K562 (cell line): Measurements from ENCODE around the gene CHCHD6. TPM values are rescaled to one million over a fixed set of nuclear protein-coding genes. Genes with fewer than 3 reads are reported as not detected.

Experiments used
- CBX5 ChIP-seq: IDR thresholded peaks from 2 replicates; pipeline ENCODE4 v1.6.1; 2014; ENCODE audit warnings: low read depth, borderline replicate concordance
- CHCHD3 ChIP-seq: fragments of 250-450 bp; sonication (Bioruptor Pico); IDR thresholded peaks from 2 replicates; pipeline ENCODE4 v2.1.2; 2022; ENCODE audit warnings: mild to moderate bottlenecking
- ILF3 ChIP-seq: fragments of 450-650 bp; IDR thresholded peaks from 2 replicates; pipeline ENCODE4 v1.6.1; 2018; ENCODE audit warnings: antibody characterized with exemption, mild to moderate bottlenecking, moderate library complexity, borderline replicate concordance
- KAT2B ChIP-seq: IDR thresholded peaks from one replicate; pipeline ENCODE4 v1.6.1; 2012; ENCODE audit warnings: low read depth, mild to moderate bottlenecking, control low read depth, inconsistent platforms, low read length, moderate library complexity
- MAX ChIP-seq: sonication (generic); formaldehyde crosslinking; IDR thresholded peaks from 2 replicates; pipeline ENCODE4 v1.9.0; 2022; ENCODE audit warnings: mild to moderate bottlenecking, missing genetic modification reagents
- MXI1 ChIP-seq: IDR thresholded peaks from 2 replicates; pipeline ENCODE4 v1.6.1; 2011; ENCODE audit warnings: low read depth, mild to moderate bottlenecking, improper control_type of control experiment, low read length
- MYC ChIP-seq, 2 experiments: fragments of 250-450 bp in 1 of 2; sonication (Bioruptor Pico) in 1 of 2; IDR thresholded peaks; 2 replicates each; pipeline versions ENCODE4 v1.5.1 to v1.6.1; 2012 to 2021; ENCODE audit warnings: low read depth in 2 of 2, borderline replicate concordance in 1 of 2, improper control_type of control experiment in 1 of 2, low read length in 1 of 2, mild to moderate bottlenecking in 1 of 2, moderate library complexity in 1 of 2
- RB1 ChIP-seq: fragments of 450-650 bp; IDR thresholded peaks from 2 replicates; pipeline ENCODE4 v1.6.1; 2017; ENCODE audit warnings: low read depth, mild to moderate bottlenecking
- RBFOX2 ChIP-seq: fragments of 200-400 bp; formaldehyde crosslinking; IDR thresholded peaks from 2 replicates; pipeline ENCODE4 v1.6.1; 2017; ENCODE audit warnings: low read depth, mild to moderate bottlenecking, low read length, moderate library complexity
- SIX5 ChIP-seq, 2 experiments: IDR thresholded peaks; 2 replicates each; pipeline ENCODE4 v1.6.1; 2011; ENCODE audit warnings: low read length in 2 of 2, borderline replicate concordance in 1 of 2, low read depth in 1 of 2, mild to moderate bottlenecking in 1 of 2, moderate library complexity in 1 of 2; ENCODE audit not compliant: insufficient read depth in 1 of 2
- SRSF7 ChIP-seq: fragments of 200-400 bp; formaldehyde crosslinking; optimal IDR thresholded peaks from 2 replicates; pipeline ENCODE3; 2017; ENCODE audit warnings: mild to moderate bottlenecking, low read depth, low read length
- TBL1XR1 ChIP-seq, 2 experiments: IDR thresholded peaks; 2 replicates each; pipeline ENCODE4 v1.6.1; 2012; ENCODE audit warnings: improper control_type of control experiment in 2 of 2, low read length in 2 of 2, mild to moderate bottlenecking in 1 of 2
- ZBTB7A ChIP-seq: IDR thresholded peaks from 2 replicates; pipeline ENCODE4 v1.6.1; 2011; ENCODE audit warnings: low read depth, mild to moderate bottlenecking, low read length, moderate library complexity, borderline replicate concordance; ENCODE audit not compliant: control insufficient read depth
- ZNF239 ChIP-seq: fragments of 250-450 bp; sonication (Bioruptor Pico); IDR thresholded peaks from 2 replicates; pipeline ENCODE4 v1.4.0; 2020; ENCODE audit warnings: mild to moderate bottlenecking
- ZNF75A ChIP-seq: fragments of 450-650 bp; formaldehyde crosslinking; IDR thresholded peaks from 2 replicates; pipeline ENCODE4 v1.4.0; 2020; ENCODE audit warnings: mild to moderate bottlenecking
- polyA plus RNA-seq, 8 experiments: library from polyadenylated mRNA; depleted of rRNA in 4 of 8; stranded (reverse) in 5 of 8; unstranded in 3 of 8; fragments of >200 nt; fragmentation: Nextera tagmentation in 2 of 8; fragmentation: Illumina TruSeq in 1 of 8; extraction: Ambion mirVana in 2 of 8; extraction: Trizol in 1 of 8; gene quantifications; 2 replicates each; pipeline versions ENCODE4 v1.2.1 to v1.2.3, GENCODE V29; 2011 to 2014; ENCODE audit warnings: inconsistent platforms in 1 of 8, missing spikeins in 1 of 8
- total RNA-seq, 7 experiments: library from RNA; depleted of rRNA in 6 of 7; stranded (reverse); fragments of >200 nt in 6 of 7; fragmentation: Illumina TruSeq in 2 of 7; extraction: Trizol in 2 of 7; gene quantifications; 2 replicates each; pipeline versions ENCODE4 v1.2.1 to v1.2.3, GENCODE V29; 2011 to 2021; ENCODE audit warnings: low replicate concordance in 1 of 7
- TF ChIP-seq, protein P1 (sequence below): sonication (generic); formaldehyde crosslinking; IDR thresholded peaks from 2 replicates; pipeline ENCODE4 v1.8.1; 2023; ENCODE audit warnings: missing genetic modification reagents, mild to moderate bottlenecking, borderline replicate concordance
- TF ChIP-seq, protein P2 (sequence below): sonication (generic); formaldehyde crosslinking; IDR thresholded peaks from 2 replicates; pipeline ENCODE4 v1.8.1; 2022; ENCODE audit warnings: missing genetic modification reagents
- TF ChIP-seq, protein P3 (sequence below): fragments of 450-650 bp; IDR thresholded peaks from 2 replicates; pipeline ENCODE4 v1.6.1; 2016; ENCODE audit warnings: low read depth, mild to moderate bottlenecking, moderate library complexity

CHCHD6 gene
- total and polyA plus RNA-seq, 9 of the 15 experiments (the other 6 are each of a cell fraction or from before 2014, with no cell fraction given), result 4.6 to 18.6 (median 10.9) TPM

DNA sequence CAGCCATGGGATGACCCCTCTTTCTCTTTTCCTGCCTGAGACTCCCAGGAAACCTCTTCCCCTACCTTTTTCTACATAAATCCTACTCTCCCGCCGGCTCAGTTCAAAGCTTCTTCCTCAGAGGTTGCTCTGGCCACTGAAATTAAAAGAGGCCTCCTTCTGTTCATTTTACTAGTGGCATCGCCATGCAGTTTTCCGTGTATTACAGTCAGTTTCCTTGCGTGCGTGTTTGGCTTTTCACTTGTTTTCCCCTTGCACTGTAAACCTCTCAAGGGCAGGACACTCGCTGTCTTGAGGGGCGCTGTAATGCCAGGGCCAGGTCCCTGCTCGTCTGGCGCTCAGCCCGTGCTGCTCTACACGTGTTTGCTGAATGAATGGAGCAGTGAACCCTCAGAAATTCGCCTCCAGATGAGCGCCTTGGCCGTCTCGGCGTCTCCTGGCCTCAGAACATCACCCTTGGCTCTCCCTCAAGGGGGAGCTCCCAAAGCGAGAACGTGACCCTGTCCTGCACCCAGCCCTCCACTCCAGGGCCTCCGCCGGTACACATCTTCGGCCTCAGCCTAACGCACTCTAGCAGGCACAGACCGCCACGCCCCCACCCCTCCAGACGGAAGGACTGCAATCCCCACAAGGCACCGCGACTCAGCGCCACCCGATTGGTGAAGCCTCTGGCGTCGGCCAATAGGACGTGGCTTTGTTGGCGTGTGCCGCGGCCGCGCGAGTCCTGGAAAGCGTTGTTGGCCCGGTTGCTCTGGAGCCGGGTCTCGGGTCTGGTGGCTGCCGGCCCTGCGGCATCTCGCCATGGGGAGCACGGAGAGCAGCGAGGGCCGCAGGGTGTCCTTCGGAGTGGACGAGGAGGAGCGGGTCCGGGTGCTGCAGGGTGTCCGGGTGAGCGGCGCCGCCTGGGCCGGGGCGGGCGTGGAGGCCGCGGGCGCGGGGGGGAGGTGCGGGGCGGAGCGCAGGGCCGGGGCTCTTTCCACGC is at the start of gene CHCHD6 (continued):
- TF ChIP-seq, protein P1, sequence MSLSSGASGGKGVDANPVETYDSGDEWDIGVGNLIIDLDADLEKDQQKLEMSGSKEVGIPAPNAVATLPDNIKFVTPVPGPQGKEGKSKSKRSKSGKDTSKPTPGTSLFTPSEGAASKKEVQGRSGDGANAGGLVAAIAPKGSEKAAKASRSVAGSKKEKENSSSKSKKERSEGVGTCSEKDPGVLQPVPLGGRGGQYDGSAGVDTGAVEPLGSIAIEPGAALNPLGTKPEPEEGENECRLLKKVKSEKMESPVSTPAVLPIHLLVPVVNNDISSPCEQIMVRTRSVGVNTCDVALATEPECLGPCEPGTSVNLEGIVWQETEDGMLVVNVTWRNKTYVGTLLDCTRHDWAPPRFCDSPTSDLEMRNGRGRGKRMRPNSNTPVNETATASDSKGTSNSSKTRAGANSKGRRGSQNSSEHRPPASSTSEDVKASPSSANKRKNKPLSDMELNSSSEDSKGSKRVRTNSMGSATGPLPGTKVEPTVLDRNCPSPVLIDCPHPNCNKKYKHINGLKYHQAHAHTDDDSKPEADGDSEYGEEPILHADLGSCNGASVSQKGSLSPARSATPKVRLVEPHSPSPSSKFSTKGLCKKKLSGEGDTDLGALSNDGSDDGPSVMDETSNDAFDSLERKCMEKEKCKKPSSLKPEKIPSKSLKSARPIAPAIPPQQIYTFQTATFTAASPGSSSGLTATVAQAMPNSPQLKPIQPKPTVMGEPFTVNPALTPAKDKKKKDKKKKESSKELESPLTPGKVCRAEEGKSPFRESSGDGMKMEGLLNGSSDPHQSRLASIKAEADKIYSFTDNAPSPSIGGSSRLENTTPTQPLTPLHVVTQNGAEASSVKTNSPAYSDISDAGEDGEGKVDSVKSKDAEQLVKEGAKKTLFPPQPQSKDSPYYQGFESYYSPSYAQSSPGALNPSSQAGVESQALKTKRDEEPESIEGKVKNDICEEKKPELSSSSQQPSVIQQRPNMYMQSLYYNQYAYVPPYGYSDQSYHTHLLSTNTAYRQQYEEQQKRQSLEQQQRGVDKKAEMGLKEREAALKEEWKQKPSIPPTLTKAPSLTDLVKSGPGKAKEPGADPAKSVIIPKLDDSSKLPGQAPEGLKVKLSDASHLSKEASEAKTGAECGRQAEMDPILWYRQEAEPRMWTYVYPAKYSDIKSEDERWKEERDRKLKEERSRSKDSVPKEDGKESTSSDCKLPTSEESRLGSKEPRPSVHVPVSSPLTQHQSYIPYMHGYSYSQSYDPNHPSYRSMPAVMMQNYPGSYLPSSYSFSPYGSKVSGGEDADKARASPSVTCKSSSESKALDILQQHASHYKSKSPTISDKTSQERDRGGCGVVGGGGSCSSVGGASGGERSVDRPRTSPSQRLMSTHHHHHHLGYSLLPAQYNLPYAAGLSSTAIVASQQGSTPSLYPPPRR, result no peak
- TF ChIP-seq SRSF7 (no peak), MXI1 (no peak), SIX5 (IDR thresholded peaks at IDR 0.05; ENCODE audit: borderline replicate concordance in 1 of 2, insufficient read depth in 1 of 2, low read depth in 1 of 2, low read length in 2 of 2) (peak; percentile 85 to 86), RBFOX2 (peak; percentile 54), ILF3 (no peak), CHCHD3 (CRISPR knock-in tag) (no peak), KAT2B (no peak), ZBTB7A (no peak), ZNF239 (CRISPR knock-in tag) (no peak), MYC (IDR thresholded peaks at IDR 0.05; ENCODE audit: low read depth, low read length) (peak; percentile 63; the same call in 1 of the 2 replicates), MYC (CRISPR knock-in tag; IDR thresholded peaks at IDR 0.05; ENCODE audit: borderline replicate concordance, low read depth) (no peak), RB1 (peak; percentile 53; the same call in 1 of the 2 replicates), ZNF75A (CRISPR knock-in tag) (no peak), TBL1XR1 (IDR thresholded peaks at IDR 0.05; ENCODE audit: low read length in 2 of 2) (no peak), CBX5 (no peak), MAX (CRISPR knock-in tag) (peak; percentile 48)
- TF ChIP-seq, protein P2, sequence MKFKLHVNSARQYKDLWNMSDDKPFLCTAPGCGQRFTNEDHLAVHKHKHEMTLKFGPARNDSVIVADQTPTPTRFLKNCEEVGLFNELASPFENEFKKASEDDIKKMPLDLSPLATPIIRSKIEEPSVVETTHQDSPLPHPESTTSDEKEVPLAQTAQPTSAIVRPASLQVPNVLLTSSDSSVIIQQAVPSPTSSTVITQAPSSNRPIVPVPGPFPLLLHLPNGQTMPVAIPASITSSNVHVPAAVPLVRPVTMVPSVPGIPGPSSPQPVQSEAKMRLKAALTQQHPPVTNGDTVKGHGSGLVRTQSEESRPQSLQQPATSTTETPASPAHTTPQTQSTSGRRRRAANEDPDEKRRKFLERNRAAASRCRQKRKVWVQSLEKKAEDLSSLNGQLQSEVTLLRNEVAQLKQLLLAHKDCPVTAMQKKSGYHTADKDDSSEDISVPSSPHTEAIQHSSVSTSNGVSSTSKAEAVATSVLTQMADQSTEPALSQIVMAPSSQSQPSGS (CRISPR knock-in tag), result no peak
- TF ChIP-seq, protein P3, sequence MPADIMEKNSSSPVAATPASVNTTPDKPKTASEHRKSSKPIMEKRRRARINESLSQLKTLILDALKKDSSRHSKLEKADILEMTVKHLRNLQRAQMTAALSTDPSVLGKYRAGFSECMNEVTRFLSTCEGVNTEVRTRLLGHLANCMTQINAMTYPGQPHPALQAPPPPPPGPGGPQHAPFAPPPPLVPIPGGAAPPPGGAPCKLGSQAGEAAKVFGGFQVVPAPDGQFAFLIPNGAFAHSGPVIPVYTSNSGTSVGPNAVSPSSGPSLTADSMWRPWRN, result no peak
